Endometrium (tissue), 2 donors: ENCODE measurements around the gene ERI3.

Experiments
- FAIRE-seq: peaks from 2 replicates; lab custom pipeline; 2012; peaks lifted over from hg19 to GRCh38; lab: Jason Lieb, UNC
- donor health status: control.
- donor health status: control.

Gene ERI3

DNA sequence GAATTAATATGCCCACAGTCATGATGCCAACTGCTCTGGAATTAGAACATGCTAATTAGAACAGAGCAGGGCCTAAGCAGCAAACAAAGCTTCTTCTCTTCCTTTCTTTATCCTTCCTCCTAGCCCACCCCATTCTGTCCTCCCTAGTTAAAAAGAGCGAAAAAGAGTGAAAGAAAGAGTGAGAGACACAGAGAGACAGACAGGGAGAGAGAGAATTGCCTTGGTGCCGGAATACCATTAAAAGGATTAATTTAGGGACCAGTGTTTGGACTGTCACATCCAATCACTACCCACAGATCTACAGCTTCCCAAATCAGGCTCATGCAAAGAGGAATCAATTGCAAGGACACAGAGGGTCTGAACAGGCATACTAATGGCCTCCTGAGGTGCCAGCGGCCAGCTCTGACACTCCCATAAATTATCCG is 7.0 kb downstream of the ERI3 start:
- no peak for FAIRE-seq

DNA sequence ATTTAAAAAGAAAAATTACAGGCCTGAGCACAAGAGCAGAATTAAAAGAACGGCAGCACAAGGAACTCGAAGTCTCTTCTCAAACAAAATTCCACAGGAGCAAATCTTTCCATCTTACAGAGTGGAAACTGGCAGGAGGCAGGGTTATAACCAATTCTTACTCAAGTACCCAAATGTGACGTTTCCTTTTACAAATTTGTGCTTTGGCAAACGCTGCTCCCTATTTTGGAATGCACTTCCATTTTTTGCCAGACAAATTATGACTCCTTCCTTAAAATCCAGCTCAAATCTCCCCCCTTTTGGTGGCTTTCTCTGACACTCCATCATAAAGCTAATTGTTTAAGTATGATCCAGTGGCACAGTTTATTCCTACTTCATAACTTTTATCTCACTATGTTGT is 7.8 kb downstream of the ERI3 start:
- FAIRE-seq, result no peak

DNA sequence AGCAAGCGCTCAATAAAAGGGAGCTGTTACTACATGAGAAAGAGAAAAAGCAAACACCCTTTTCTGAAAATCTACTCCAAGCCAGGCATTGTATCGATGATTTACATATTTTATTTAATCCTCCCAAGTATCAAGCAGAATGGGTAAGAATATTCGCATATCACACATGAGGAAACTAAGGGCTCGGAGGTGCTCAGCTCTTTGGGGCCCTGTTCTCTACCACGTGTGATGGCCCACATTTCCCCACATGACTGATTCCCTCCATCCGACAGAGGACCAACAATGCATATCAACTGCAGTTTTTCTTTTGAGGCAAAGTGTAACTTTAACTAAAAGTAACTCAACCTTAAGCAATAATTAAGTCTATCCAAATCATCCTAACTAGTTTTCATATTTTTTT is 8.2 kb downstream of the ERI3 start:
- FAIRE-seq, result no peak

DNA sequence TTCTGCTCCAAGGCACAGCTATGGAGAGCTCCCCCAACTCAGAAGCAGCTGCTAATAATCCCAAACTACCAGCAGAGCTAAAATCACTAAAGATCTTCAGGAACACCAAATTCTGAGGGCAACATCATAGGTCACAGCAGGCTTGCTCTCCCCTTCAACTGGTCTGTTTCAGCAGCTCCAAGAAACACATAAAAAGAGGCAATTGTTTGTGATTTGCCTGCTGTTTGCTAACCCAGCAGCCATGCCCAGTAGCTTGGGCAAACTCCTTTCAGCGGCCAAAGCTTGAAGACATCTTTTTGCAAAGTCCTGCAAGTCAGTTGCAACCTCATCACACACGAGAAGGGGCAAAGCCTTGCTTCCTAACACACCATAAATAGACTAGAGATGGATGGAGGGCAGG is 8.9 kb downstream of the ERI3 start:
- FAIRE-seq, result no peak

DNA sequence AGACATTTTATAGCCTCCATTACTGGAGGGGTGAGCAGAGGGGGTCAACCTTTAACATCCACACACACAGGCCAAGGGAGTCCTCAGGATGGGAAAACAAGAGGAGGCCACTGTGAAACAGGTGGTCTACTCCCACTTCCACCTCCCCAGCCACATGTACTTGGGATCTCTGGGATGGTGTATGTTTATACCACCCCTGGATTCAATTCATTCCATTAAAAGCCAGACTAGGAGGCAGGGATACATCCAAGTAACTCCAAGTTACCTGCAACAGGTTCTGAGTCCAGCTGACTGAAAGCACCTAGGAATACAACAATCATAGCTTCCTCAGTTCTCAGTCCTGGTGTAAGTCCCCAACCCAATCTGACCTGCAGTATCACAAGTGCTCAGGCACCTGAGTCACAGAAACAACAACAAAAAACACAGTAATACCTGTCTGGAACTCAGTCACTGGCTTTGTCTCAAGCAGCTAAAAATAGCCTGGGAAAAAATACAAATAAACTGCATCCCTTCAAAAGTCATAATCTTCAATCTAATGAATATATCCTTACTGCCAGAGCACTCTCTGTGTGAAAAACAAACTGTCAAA is 9.8 kb downstream of the ERI3 start:
- no peak for FAIRE-seq

DNA sequence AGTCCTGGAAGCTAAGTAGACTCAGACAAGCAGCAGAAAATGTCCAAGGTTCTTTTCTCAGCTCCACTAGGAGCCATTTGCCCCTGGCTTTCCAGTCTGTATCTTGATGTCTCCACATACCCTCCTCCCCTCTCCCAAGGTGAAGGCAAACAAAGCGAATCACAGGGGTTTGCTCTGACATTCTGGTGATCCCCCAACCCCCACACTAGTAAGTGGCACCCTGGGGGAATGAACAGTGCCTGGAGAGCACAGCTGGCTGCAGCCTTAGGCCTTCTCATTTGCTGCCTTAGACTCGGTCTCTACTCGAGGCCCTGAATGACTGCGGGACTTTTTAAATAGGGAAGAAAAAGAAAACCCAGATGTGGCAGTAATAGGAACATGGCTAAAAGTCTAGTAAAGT is 15.3 kb downstream of the ERI3 start:
- no peak for FAIRE-seq

DNA sequence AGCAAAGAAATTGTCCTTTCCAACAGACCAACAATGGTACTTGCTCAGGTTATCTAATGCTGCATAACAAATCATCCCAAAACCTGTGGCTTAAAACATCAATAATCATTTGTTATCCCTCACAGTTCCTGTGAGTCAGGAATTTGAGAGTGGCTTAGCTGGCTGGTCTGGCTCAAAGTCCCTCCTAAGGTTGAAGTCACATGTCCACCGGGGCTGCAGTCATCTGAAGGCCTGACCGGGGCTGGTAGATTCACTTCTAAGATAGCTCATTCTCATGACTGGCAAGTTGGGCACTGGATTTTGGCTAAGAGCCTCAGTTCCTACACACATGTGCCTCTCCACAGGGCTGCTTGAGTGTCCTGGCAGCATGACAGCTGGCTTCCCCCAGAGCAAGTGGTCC is 16.9 kb downstream of the ERI3 start:
- FAIRE-seq, result no peak

DNA sequence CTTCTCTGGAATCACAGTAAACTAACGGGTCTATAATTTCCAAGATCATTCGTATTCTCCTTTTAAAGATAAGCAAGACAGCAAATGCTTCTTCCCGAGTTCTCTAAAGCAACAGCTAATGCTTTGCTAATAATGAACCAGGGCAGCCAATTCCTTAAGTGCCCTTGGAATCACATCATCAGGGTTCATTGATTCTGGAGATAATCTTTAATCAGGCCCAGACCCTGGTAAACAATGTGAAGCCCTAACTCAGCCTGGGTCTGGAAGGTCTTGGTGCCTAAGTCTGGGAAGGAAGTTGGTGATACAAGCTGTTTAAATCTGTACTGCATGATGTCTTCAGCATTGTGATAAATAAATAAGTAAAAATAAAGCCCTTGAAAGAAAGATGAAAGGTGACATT is 18.4 kb downstream of the ERI3 start:
- FAIRE-seq, result no peak

DNA sequence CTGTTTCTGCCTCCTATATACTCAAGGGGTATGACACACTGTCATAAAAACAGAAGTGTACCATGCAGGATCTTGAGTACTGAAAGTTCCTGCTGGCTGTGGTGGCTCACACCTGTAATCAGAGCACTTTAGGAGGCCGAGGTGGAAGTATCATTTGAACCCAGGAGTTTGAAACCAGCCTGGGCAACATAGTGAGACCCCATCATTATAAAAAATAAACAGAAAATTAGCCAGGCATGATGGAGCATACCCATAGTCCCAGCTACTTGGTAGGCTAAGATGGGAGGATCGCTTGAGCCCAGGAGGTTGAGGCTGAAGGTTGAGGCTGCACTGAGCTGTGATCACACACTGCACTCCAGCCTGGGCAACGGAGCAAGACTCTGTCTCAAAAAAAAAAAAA is 20.1 kb downstream of the ERI3 start:
- FAIRE-seq, result no peak

DNA sequence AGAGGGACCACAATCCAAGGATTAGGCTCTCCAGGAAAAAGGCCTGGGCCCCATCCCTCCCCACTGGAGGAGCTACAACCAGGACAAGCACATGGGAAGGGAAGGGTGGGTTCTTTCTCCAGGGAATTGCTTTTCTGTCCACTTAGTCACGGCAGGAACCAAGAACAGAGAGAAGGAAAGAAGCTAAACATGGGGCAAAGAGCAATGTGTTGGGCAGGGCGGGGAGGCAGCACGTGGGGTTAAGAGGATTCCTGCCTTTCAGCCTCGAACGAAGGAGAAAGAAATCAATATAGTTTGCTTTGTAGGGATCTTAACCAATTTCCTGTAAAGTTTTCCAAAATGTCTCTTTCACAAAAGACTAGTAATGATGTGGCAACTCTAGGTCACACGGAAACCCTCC is 21.7 kb downstream of the ERI3 start:
- FAIRE-seq, result no peak

DNA sequence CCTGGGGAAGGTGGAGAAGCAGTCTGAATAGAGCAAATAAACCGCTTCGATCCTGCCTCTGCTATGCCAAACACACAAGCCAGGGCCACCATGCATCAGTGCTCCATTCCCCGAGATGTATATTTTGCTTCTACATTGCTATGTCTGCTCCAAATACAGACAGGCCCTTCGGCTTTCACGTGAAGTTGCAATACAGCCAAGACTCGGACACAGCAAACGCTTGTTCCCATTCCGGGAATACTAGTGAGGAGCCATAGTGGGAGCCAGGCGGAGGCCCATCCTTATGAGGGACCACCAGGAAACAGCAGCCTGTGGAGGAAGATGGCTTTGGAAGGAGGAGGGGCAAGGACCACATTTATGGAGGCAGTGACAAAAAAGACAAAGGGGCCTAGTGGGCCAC is 22.6 kb downstream of the ERI3 start:
- no peak for FAIRE-seq

DNA sequence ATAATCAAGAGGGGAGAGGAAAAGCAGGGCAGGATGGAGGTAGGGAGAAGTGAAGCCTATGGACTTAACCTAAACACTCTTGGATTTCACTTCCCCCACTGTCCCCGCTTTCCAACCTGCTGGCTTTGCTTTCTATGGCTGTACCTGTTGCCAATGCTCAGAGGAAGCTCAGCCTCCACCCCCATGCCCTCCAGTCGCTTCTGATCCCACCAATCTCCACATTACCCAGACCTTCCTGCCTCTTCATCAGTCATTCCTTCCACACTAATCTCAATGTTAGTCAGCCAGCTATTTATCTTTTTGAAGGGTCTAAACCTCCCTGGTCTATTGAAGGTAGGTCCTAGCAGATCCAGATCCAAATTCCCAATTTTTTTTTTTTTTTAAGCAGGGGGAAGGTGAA is 24.1 kb downstream of the ERI3 start:
- no peak for FAIRE-seq

DNA sequence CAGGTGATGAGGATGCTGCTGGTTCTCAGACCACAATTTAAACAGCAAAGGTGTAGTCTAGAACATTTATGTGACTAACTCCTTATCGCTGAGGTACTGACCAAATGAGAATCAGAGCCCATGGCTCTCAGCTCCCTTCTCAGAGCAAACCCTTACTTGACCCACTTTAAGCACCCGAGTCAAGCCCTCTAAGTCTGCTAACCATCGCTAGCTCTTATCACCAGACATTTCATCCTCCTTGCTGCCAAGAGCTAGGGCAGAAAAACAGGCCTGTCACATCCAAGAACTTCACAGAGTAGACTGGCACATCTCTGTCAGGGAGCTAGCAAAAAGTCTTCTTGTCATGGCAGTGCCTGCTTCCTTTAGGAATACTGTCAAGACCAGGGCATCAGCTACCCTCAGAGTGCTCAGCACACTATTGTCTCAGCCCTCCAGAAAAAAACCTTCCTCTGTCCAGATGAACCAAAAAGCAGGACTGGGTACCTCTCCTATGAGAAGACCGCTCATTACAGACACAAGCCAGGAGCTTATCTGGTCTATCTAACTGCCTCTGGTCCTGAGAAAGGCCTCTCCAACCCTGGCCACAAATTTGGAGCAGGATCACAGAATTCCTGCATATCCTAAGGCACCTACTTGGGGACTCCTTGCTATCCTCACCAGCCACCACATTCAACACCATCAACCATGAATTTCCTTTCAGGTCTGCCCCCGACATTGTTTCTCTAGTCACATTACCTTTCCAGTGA is 26.2 kb downstream of the ERI3 start:
- no peak for FAIRE-seq

DNA sequence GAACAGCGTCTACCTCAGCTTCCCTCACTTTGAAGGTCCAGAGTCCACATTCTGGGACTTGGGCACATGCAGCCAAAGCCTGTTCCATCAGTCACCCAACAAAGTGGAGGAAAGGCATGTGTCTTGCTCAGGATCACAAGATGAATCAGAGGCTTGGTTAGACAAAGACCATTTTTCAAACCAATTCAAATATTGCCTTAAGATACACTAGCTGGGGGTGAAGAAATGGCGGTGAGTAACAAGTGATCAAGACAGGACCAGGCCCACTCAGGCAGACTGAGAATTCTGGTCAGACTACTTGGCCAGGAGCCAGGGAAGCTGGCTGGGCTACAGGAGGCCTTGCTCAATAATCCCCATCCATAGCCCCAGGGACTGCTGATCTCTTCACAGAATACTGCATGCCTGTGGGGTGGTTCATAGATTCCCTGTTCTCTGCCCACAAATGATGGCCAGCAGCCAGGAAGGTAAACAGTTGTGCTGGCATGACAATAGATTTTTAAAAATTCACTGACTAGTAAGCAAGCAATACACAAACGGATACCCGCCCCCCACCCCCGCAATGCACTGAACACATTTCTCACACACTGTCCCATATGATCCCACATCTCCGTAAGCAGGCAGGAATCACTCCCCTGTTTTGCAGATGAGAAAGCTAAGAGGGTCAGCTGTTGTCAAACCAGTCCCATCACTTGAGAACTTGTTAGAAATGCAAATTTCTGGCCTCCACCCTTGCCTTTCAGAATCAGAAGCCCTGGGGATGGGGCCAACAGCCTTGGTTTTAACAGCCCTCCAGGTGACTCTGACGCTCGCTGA is 27.2 kb downstream of the ERI3 start:
- FAIRE-seq, result no peak

DNA sequence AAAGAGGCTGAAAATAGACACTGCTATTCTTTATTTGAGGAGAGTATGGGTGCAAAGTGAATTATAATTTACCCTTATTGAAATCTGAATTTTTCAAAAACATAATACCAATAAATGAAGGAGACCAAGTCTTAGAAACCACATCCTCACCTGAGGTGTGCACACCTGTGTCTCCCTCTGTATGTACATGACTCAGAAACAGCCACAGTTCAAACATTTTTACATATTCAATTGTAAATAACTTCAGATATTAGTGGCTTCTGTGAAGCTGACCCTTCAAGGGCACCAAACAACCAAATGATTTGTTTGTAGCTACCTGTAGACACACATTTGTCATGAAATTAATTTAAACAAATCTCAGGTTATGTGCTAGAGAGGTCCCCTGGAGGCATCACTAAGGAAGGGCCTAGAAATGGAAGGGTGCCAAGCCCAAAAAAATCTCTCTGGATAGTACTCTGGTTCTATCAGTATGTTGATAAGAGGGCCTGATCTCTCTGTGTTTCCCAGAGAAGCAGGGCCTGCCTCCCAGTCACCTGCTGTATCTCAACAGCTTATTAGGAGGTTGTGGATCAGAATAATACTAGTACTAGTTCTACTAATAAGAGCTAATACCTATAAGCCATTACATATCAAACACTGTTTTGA is 28.1 kb downstream of the ERI3 start:
- FAIRE-seq, result no peak

DNA sequence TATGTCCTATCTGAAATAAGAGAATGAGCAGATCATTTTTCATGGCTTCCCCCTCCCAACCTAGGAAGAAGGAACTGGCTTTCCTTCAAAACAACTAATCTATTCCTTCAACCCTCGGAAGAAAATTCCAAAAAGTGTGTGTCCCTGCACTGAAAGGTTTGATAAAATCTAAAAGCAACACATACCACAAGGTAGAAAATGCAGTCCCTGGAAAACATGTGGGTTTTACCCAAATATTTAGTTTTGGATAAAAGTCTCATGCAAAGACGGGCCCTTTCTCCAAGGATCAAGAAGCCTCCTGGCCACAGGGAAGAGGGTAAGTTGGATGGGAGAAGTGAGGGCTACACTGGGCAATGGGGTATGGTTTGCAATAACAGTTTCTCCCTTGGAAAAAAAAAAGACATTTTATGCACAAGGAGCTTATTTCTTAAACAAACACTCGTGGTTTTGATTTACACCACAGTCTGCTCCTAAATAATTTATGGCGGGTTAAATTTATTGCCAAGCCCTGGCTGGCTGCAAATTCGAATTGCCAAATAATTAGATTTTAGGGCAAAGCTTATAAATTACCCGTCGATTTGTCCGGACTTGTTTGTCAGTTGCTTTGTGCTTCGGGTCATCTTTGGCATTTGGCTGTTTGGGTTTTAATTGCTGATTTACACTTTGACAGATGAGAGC is 28.9 kb downstream of the ERI3 start:
- no peak for FAIRE-seq

DNA sequence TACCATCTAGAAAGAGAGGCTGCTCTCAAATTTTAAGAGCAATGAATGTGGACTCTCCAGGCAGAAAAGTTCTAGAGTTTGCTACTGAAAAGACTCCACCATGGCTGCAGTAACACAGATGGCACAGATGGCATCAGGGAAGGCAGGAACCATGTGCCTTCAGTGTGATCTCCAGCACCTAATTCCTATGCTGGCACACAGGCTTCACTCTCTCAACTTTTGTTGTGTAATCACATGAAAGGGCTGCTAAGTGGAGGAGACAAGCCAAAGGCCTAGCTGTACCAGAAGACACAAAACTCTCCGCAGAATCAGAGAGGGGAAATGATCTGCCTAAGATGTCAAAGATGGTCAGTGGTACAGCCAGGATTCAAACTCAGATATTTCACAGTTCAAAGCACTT is 31.1 kb downstream of the ERI3 start:
- no peak for FAIRE-seq

DNA sequence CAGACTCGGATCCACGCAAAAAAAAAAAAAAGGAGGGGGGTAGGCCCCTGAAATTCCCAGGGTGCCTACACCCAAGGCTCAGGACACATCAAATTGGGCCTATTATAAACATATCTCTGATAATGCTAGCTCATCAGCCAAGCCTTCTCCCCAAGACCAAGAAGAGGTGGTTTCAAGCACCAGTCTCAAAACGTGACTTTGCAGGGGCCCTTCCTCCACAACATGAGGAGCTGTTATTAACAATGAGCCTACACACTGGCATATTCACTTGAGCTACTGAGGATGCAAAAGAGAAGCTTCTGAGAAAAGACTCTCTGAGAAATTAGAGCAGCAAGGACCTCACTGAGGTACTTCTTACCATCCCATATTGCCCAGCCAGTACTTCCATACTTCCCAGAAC is 32.7 kb downstream of the ERI3 start:
- no peak for FAIRE-seq

DNA sequence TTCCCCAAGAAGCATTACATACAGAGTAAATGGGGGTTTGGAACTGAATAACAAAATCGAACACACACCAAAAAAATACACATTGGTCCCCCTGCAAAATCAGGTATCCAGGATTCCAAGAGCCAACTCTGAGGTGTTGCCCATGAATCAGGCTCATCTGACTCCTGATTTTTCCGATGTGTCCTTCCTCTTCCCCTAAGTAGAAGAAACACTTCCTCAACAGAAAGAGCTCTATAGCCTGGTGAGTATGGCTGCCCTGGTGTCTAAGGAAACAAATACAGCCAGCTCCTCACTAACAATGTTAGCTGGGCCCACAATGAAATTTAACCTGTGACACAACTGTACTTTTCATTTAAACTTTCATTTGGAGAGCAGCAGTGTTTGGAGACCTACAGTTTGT is 33.6 kb downstream of the ERI3 start:
- no peak for FAIRE-seq

DNA sequence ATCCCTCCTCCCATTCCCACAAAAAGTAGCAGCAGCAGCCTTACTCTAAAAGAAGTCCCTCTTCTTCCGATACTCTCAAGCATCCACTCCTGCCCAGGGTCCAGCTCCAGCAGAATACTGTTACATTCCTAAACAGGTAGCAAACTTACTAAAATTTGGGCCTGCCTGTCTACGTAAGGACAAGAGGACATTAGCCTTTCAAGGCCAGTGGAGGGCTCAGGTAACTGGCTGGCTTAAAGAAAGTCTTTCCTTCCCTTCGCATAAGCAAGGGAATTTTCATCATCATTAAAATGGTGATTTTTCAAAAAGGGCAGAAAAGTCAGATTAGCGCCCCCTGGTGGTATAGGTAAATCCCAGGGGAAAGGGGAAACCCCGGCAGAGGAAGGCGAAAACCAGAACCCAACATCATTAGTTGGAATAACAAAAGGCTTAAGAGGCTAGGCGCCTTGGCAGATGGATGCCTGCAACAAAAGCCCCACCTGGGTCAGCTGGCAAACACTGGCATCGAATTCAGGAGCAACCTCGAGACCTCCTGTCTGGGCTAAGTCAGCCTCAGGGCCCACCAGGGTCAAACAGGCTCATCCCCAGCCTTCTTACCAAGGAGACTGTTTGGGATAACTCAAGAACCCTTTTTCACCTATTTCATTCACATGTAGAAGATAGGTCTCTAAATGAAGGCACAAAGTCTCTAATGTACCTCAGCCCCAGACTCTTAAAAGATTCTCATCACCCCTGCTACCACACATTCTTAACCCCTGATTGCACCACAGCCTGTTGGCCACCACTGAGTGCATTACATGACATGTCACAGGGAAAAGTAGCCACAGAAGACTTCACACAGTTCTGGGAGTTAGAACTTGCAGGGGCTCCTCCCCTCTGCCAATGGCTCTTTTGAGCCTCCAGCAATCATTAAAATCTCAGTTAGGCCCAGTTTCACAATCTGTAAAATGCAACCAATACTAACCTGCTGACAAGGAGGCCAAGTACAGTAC is 36.7 kb downstream of the ERI3 start:
- no peak for FAIRE-seq

DNA sequence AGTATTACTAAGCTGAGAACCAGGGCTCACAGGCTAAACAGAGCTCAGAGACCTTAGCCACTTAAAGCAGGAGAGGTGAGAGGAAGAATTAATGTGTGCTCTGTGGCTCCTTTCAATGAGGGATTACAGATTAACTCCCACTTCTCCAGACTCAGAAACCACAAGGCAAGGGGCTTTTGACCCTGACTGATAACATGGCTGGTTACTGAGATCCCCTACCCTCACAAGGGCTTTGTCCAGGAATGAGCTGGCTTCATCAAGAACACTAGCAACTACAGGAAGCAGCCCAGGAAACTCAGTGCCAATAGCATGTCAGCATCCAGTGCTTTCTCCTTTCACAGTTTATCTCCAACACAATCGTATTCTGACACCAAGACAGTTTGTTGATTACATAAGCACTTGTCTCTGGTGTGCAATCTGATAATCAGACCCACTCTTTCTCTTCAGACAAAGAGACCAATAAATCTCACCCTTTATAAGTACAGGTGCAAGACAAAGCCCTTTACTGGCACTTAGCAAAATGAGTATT is 38.8 kb downstream of the ERI3 start:
- FAIRE-seq, result no peak
